Vagina (tissue), 2 donors: ENCODE results near the gene COA5. TPM values are rescaled to one million over a fixed set of nuclear protein-coding genes. Genes with fewer than 3 reads are reported as not detected.
A peak's percentile ranks its signal among the peaks of the same experiment; 100 is the strongest.

Experiments used
- DNase-seq, 2 donors: peaks; one replicate each; pipeline ENCODE4 v3.0.0-alpha.2; 2017; ENCODE audit errors: extremely low spot score in 2 of 2
- H3K27ac ChIP-seq: fragments of 200-600 bp; sonication (generic); one replicate; pipeline ENCODE4 v1.5.1; 2019
- H3K27me3 ChIP-seq: fragments of 200-600 bp; sonication (generic); one replicate; pipeline ENCODE4 v1.5.1; 2019
- H3K36me3 ChIP-seq, 2 donors: fragments of 200-600 bp; sonication (generic); one replicate each; pipeline ENCODE4 v1.5.1; 2017 to 2019
- H3K4me1 ChIP-seq: fragments of 200-600 bp; sonication (generic); one replicate; pipeline ENCODE4 v1.5.1; 2019
- H3K4me3 ChIP-seq, 2 donors: fragments of 200-600 bp; sonication (generic); 1 replicate in 1 of 2; 2 replicates in 1 of 2; pipeline ENCODE4 v1.5.1; 2016 to 2019
- H3K9me3 ChIP-seq: fragments of 200-600 bp; sonication (generic); one replicate; pipeline ENCODE4 v1.5.1; 2019
- CTCF ChIP-seq, 3 experiments: fragments of 450-650 bp in 2 of 3; fragments of 200-600 bp in 1 of 3; sonication (generic) in 1 of 3; IDR thresholded peaks; one replicate each; pipeline ENCODE4 v1.5.1; 2017 to 2019; ENCODE audit warnings: antibody characterized with exemption in 3 of 3, mild to moderate bottlenecking in 2 of 3, moderate library complexity in 2 of 3
- POLR2A ChIP-seq, 2 donors: fragments of 450-650 bp; IDR thresholded peaks; one replicate each; pipeline ENCODE4 v1.6.1; 2017; ENCODE audit warnings: antibody characterized with exemption in 2 of 2, mild to moderate bottlenecking in 2 of 2, moderate library complexity in 2 of 2
- POLR2AphosphoS5 ChIP-seq, 2 donors: sonication (generic); formaldehyde crosslinking; IDR thresholded peaks; one replicate each; pipeline ENCODE4 v1.9.0; 2017; ENCODE audit warnings: antibody characterized with exemption in 2 of 2, mild to moderate bottlenecking in 2 of 2, low read depth in 1 of 2; ENCODE audit not compliant: insufficient read depth in 1 of 2
- intact Hi-C: fragments of 100-400 bp; cut with DNase I; formaldehyde crosslinking; loops from one replicate; pipeline ENCODE4 v1.15.1; 2023
- total RNA-seq: library from RNA; depleted of rRNA; stranded (reverse); fragments of >200 nt; gene quantifications from one replicate; pipeline ENCODE4 v1.2.3, GENCODE V29; 2016

Gene COA5
- total RNA-seq, 1 donor from 2014 or later: 24.1 TPM

GRCh38 chr2:98649992-98650375 lies 41.7 kb upstream of the COA5 start:
- Histone ChIP-seq H3K9me3 (no peaks in the 10 kb centered on the region), H3K27ac (no peak overlapping the region), H3K4me1 (no peaks in the 10 kb centered on the region), H3K27me3 (no peaks in the 10 kb centered on the region), H3K36me3 (no peaks in the 10 kb centered on the region), H3K4me3 (no peak overlapping the region)
- intact Hi-C loops: loop anchor here (5.0 kb wide), 1 partner anchor 187 kb away; no protein-coding TSS in a partner anchor
- no peak for TF ChIP-seq CTCF (IDR thresholded peaks at IDR 0.05)
- no peak for TF ChIP-seq POLR2AphosphoS5 (IDR thresholded peaks at IDR 0.05; ENCODE audit: insufficient read depth in 1 of 2, low read depth in 1 of 2)
- TF ChIP-seq POLR2A (IDR thresholded peaks at IDR 0.05): no peak
- no peak for DNase-seq

GRCh38 chr2:98649135-98649991 lies 41.1 kb upstream of the COA5 start:
- Histone ChIP-seq H3K27ac (no peak overlapping the region), H3K36me3 (no peaks in the 10 kb centered on the region), H3K9me3 (no peaks in the 10 kb centered on the region), H3K4me1 (no peaks in the 10 kb centered on the region), H3K4me3 (no peak overlapping the region), H3K27me3 (no peaks in the 10 kb centered on the region)
- DNase-seq: no peak
- intact Hi-C loops: loop anchor here (5.0 kb wide), 1 partner anchor 188 kb away; no protein-coding TSS in a partner anchor
- peak; percentile 87 to 94 (median 93) for TF ChIP-seq CTCF (IDR thresholded peaks at IDR 0.05)
- peak in 1 of 2 donors; percentile 51 for TF ChIP-seq POLR2AphosphoS5 (IDR thresholded peaks at IDR 0.05; ENCODE audit: insufficient read depth in 1 of 2, low read depth in 1 of 2)
- no peak for TF ChIP-seq POLR2A (IDR thresholded peaks at IDR 0.05)

GRCh38 chr2:98648451-98648850 lies 40.1 kb upstream of the COA5 start:
- TF ChIP-seq POLR2A (IDR thresholded peaks at IDR 0.05): no peak
- TF ChIP-seq CTCF (IDR thresholded peaks at IDR 0.05): no peak
- no peak for TF ChIP-seq POLR2AphosphoS5 (IDR thresholded peaks at IDR 0.05; ENCODE audit: insufficient read depth in 1 of 2, low read depth in 1 of 2)
- intact Hi-C loops: loop anchor here (5.0 kb wide), 1 partner anchor 189 kb away; no protein-coding TSS in a partner anchor

GRCh38 chr2:98647636-98648035 lies 39.3 kb upstream of the COA5 start:
- Histone ChIP-seq H3K36me3 (no peaks in the 10 kb centered on the region), H3K4me1 (no peaks in the 10 kb centered on the region), H3K27me3 (no peaks in the 10 kb centered on the region), H3K4me3 (no peak overlapping the region), H3K27ac (no peak overlapping the region), H3K9me3 (no peaks in the 10 kb centered on the region)
- no peak for DNase-seq
- TF ChIP-seq POLR2A (IDR thresholded peaks at IDR 0.05): no peak
- no peak for TF ChIP-seq CTCF (IDR thresholded peaks at IDR 0.05)
- TF ChIP-seq POLR2AphosphoS5 (IDR thresholded peaks at IDR 0.05; ENCODE audit: insufficient read depth in 1 of 2, low read depth in 1 of 2): no peak
- intact Hi-C loops: loop anchor here (5.0 kb wide), 1 partner anchor 190 kb away; no protein-coding TSS in a partner anchor

More at GRCh38 chr2:98648451-98648850, 40.1 kb upstream of the COA5 start:
- Histone ChIP-seq H3K4me3 (no peak overlapping the region), H3K36me3 (no peaks in the 10 kb centered on the region), H3K4me1 (no peaks in the 10 kb centered on the region), H3K9me3 (no peaks in the 10 kb centered on the region), H3K27ac (no peak overlapping the region), H3K27me3 (no peaks in the 10 kb centered on the region)
- DNase-seq: no peak
